HepG2 (cell line): ENCODE results near the gene PTPRU.
"Not testable (repeated sequence)": the region's sequence is repeated elsewhere in the genome, so short reads cannot be mapped to it uniquely, and the experiment has no call there.

Experiments
- CBX5 ChIP-seq: sonication (generic); formaldehyde crosslinking; IDR thresholded peaks from 2 replicates; pipeline ENCODE4 v1.4.0; 2020; ENCODE audit warnings: missing genetic modification reagents, borderline replicate concordance
- FOXA1 ChIP-seq, 2 experiments: fragments of 450-650 bp in 1 of 2; sonication (generic) in 1 of 2; formaldehyde crosslinking in 1 of 2; IDR thresholded peaks; 2 replicates each; pipeline versions ENCODE4 v1.4.0 to v1.6.1; 2016 to 2020; ENCODE audit warnings: missing genetic modification reagents in 1 of 2
- POLR2AphosphoS5 ChIP-seq: IDR thresholded peaks from 2 replicates; pipeline ENCODE4 v1.6.1; 2012; ENCODE audit warnings: low read depth, low read length
- TF ChIP-seq, protein P1 (sequence below): IDR thresholded peaks from 2 replicates; pipeline ENCODE4 v1.6.1; 2016; ENCODE audit warnings: mild to moderate bottlenecking

DNA sequence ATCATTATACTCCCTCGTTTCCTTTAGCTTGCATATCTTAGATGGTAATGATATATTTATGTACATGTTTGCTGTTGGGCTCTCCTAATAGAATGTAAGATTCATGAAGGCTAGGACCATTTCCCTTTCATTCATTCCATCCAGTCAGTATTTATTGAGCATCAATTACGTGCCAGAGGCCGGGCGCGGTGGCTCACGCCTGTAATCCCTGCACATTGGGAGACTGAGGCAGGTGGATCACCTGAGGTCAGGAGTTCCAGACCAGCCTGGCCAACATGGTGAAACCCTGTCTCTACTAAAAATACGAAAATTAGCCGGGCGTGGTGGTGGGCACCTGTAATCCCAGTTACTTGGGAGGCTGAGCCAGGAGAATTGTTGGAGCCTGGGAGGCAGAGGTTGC lies 1.4 kb upstream of the PTPRU start:
- TF ChIP-seq, protein P1, sequence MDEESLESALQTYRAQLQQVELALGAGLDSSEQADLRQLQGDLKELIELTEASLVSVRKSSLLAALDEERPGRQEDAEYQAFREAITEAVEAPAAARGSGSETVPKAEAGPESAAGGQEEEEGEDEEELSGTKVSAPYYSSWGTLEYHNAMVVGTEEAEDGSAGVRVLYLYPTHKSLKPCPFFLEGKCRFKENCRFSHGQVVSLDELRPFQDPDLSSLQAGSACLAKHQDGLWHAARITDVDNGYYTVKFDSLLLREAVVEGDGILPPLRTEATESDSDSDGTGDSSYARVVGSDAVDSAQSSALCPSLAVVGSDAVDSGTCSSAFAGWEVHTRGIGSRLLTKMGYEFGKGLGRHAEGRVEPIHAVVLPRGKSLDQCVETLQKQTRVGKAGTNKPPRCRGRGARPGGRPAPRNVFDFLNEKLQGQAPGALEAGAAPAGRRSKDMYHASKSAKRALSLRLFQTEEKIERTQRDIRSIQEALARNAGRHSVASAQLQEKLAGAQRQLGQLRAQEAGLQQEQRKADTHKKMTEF = not testable (repeated sequence)
- TF ChIP-seq CBX5 (CRISPR knock-in tag); POLR2AphosphoS5; FOXA1 (IDR thresholded peaks at IDR 0.05); FOXA1 (CRISPR knock-in tag; IDR thresholded peaks at IDR 0.05): not testable (repeated sequence)
